ENCODE data around the gene MFAP2.

Gene MFAP2

GRCh38 chr1:17007121-17007520 is 26.7 kb upstream of the MFAP2 start:
- DNase-seq = no peak

GRCh38 chr1:17005365-17005740 is 24.9 kb upstream of the MFAP2 start:
- no peak for DNase-seq

- DNase-seq = no peak
Observed at GRCh38 chr1:17004466-17005364, 24.3 kb upstream of the MFAP2 start.

- no peak for DNase-seq
Observed at GRCh38 chr1:17002524-17002902, 22.1 kb upstream of the MFAP2 start.

DNA sequence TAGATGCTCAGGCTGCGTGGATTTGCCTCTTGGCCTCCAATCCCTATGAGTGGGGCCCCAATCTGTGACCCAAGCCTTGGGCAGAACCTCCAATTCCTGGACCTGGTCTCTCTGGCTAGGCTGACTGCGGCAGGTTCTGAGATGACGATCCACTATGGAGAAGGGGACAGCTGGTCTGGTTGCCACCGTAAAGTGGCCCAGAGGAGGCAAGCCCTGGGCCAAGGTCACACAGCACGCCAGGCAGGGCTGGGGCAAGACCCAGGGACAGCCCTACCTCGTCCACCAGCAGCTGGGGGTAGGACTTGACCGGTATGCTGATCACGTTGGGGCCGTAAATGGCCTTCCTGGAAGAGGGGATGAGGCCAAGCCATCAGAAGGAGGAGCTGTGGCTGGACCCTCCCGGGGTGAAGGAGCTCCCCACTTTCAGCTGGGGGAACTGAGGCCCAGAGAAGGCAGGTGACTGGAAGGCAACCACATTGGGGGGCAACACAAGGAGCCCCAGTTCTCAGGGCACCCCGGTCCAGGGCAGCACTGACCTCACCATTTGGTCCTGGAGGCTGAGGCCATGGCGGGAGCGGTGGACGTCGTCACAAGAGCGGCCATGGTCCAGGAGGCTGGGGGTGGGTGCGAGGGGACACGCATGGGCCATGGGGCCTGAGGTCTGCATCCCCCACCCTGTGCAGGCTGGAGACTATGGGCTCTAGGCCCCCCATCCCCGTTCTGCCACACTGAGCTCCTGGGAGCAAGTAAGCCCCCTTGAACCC is 21.5 kb upstream of the MFAP2 start:
- DNase-seq = no peak

DNA sequence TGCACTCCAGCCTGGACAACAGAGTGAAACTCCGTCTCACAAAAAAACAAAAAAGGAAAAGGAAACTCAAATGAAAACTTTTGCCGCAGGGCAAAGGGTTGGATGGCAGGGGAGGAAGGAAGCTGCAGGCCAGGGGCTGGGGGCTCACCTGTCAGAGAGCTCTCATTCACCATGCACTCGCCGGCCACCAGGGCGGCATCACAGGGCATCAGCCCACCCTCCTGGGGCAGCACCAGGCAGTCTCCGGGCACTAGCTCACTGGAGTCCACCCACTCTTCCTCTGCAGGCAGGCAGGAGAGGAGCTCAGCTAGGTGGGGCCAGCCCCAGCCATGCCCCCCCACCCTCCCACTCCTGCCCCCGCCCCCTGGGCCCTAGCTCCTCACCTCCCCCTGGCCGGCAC is 19.4 kb upstream of the MFAP2 start:
- no peak for DNase-seq

- DNase-seq = no peak
Observed at GRCh38 chr1:16998589-16998988, 18.2 kb upstream of the MFAP2 start.

GRCh38 chr1:16996845-16997244 is 16.4 kb upstream of the MFAP2 start:
- no peak for DNase-seq

DNA sequence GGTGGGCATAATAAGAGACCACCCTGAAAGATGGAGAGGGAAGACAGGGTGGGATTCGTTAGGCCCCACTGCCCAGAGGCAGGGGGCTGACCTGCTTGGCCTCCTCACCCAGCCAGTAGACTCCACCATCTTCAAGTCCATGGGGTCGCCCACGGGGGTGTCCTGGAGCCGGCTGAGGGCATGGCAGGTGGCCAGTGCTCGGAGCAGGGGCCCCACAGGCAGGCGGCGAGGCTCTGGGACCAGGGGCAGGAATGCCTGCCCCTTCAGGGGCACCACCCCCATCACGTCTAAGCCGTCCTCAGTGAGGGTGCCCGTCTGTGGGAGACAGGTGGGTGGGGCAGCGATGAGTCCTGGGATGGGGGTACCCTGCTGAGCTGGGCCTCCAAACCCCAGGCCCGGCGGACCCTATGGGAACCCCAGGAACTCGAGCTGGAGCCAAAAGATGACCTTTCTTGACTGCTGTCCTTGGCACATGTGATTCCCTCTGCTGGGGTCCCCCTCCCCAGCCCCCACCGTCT is 13.2 kb upstream of the MFAP2 start:
- DNase-seq = no peak

- DNase-seq = no peak
Observed at GRCh38 chr1:16992675-16993074, 12.3 kb upstream of the MFAP2 start.

DNA sequence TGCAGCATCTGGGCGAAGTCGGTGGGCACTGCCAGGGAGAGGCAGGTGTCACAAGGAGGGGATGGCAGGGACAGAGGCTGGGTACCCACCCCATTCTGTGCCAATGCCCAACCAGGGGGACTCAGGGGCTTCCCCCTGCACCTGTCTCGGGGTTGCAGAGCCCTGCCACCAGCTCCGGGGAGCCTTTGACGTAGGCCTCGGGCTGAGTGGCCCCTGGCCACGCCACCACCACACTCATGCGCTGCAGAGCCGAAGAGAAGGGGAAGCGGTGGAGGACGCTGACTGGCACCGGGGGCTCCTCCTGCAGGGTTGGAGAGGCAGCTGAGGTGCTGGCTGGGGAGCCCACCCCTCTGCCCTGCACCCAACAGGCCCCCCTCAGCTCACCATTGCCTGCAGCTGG is 11.7 kb upstream of the MFAP2 start:
- no peak for DNase-seq

- DNase-seq = no peak
Observed at GRCh38 chr1:16991571-16991970, 11.2 kb upstream of the MFAP2 start.

DNA sequence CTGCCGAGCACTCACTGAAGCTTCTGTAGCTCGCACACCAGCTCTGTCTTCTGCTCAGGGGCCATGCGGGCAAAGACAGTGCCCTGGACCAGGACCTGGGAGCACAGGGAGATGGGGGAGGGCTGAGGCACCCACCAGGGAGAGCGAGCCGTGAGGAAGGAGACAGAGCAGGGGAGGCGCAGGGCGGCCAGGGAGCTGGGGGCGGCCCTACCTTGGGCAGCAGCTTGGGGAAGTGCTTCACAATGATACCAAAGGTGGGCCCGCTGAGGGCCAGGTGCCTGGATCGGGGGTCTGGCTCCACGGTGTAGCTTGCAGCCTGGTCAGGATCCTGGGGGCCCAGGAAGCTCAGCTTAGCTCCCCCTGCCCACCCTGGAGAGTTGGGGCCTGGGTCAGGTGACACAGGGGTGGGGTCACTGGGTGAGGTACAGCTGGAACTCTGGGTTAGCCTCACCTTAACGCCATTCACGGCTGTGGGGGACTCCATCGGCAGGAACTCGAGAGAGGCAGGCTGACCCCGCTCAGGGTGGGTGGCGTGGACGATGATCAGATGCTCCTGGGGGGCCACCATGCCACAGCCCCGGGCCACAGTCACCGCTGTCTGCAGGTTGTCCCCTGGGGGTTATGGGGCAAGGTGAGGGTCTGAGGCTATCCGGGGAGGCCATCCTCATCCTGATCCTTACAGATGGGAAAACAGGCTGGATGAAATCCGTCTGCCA is 9.4 kb upstream of the MFAP2 start:
- DNase-seq = no peak

GRCh38 chr1:16988210-16988609 is 7.8 kb upstream of the MFAP2 start:
- DNase-seq = no peak

DNA sequence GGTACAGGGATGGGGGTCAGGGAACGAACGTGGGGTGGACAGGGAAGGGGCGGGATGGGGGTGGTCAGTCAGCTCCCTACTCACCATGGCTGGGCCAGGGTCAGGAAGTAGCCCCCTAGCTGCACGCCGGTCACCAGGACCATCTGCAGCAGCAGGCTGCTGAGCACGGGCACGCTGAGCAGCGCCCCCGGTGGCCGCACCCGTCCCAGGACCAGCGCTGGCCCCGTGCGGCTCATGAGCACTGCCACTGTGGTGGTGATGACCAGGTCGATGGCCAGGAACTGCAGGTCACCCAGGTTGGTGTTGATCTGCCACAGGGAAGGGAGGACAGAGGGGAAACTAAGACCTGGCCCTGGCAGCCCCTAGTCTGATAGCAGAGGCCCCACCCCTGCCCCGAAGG is 6.5 kb upstream of the MFAP2 start:
- DNase-seq = no peak

GRCh38 chr1:16986560-16986959 is 6.1 kb upstream of the MFAP2 start:
- no peak for DNase-seq

DNA sequence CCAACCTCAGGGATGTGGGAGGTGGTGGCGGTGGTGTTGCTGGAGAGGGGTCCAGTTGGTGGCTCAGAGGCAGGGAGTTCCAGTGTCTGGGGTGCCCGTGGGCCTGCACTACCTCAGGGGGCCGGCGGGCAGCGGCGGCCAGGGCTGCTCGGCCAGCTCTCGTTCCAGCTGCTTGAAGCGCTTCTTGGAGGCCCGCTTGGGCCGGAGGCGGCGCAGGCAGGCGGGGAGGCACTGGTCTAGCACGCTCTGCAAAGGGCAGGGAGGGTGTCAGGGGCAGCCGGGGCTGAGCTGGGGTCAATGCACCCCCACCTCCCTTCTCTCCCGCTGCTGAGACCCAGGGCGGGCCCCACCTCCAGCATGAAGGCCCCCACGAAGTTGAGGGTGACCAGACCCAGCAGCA is 5.7 kb upstream of the MFAP2 start:
- no peak for DNase-seq

- DNase-seq = no peak
Observed at GRCh38 chr1:16984717-16985116, 4.3 kb upstream of the MFAP2 start.

DNA sequence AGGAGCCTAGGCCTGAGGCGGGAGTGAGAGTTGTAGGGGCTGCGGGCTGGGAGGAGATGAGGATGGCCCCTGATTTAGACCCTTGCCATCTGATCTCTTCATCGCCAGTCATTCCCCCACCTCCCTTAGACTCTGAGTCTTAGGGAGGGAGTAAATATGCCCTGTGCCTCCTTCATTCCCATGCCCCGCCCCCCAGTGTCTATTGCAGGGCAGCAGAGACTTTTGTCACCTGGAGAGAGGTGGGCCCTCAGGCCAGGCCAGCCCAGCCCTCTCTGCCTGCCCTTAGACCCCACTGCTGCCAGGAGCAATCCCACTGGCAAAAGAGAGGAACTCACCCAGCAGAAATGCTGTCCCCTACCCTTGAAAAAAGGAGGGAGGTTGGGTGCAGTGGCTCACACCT is 3.2 kb upstream of the MFAP2 start:
- DNase-seq = no peak

- DNase-seq = no peak
Observed at GRCh38 chr1:16982902-16983301, 2.5 kb upstream of the MFAP2 start.

- no peak for DNase-seq
Observed at GRCh38 chr1:16981269-16981849, 939 bp upstream of the MFAP2 start.

GRCh38 chr1:16979475-16980327 is 719 bp downstream of the MFAP2 start:
- no peak for DNase-seq

Data from stimulated activated CD4-positive, alpha-beta T cell treated with anti-CD3 and anti-CD28 coated beads, Interleukin-12 subunit alpha, Interleukin-12 subunit beta, amount 100 ng/mL, for 4 hours (primary cell).